ENCODE measurements around the gene ZNF318.
"Not testable (repeated sequence)": the region's sequence is repeated elsewhere in the genome, so short reads cannot be mapped to it uniquely, and the experiment has no call there.

ZNF318 gene

DNA sequence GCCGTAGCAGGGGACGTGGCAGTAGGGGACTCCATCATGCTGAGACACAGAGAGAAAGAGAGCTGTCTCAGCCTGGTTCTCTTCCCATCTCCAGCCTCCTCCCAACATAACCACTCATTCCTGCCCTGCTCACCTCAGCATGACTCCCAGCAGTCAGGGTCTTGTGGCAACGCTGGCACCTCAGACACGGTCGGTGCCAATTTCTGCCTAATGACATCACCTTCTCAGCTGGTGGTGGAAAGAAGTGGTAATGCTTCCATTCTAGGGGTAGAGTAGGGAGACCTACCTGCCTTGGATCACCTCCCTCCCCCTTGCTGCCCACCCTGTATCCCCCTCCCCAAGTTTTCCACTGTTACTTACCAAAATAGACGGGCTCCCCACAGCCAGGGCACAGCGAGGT, 63.4 kb downstream of the ZNF318 start:
- no peak overlapping the region for H3K4me3 ChIP-seq (replicated peaks; ENCODE audit: low read depth, low read length)
- TF ChIP-seq, protein P1, sequence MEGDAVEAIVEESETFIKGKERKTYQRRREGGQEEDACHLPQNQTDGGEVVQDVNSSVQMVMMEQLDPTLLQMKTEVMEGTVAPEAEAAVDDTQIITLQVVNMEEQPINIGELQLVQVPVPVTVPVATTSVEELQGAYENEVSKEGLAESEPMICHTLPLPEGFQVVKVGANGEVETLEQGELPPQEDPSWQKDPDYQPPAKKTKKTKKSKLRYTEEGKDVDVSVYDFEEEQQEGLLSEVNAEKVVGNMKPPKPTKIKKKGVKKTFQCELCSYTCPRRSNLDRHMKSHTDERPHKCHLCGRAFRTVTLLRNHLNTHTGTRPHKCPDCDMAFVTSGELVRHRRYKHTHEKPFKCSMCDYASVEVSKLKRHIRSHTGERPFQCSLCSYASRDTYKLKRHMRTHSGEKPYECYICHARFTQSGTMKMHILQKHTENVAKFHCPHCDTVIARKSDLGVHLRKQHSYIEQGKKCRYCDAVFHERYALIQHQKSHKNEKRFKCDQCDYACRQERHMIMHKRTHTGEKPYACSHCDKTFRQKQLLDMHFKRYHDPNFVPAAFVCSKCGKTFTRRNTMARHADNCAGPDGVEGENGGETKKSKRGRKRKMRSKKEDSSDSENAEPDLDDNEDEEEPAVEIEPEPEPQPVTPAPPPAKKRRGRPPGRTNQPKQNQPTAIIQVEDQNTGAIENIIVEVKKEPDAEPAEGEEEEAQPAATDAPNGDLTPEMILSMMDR (IDR thresholded peaks at IDR 0.05; ENCODE audit: low read depth, low read length, missing control alignments) = no peak
- DNase-seq (ENCODE audit: extremely low read depth, low read depth) = no peak

DNA sequence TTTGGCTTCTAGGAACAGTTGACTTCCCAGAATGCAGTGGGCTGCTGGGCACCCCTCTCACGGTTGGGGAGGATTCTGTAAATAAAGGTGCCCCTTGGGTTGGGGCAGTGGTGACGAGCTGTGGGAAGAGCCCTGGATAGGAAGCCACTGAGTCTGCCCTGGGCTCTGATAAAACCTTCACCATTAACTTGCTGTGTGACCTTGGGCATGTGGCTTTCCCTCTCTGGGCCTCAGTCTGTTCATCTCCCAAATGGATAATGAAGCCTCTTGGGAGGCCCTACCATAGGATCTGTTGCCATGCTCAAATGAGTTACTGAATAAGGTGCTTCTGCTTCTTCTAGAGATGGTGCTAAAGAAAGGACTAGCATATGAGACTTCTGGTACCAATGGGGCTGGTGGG, 64.6 kb downstream of the ZNF318 start:
- TF ChIP-seq, protein P1 (IDR thresholded peaks at IDR 0.05; ENCODE audit: low read depth, low read length, missing control alignments) = no peak
- no peak for DNase-seq (ENCODE audit: extremely low read depth, low read depth)
- H3K4me3 ChIP-seq (replicated peaks; ENCODE audit: low read depth, low read length) = no peak overlapping the region

DNA sequence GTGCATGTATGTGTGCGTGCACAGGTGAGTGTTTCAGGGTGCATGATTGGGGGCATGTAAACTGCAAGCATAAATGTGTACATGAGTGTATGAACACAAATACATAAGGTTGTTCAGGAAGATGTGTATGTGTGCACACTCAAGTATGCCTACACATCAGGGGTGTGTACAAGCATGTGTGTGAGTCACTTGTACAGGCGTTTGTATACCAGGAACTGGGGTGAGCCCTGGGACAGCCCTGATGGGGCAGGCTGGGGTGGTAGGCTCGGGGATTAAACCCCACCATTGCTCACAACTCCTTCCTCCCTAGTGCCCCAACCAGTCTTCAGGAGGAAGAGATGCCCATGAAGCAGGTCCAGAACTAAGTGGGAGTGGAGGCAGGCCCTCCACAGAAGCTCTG, 65.1 kb downstream of the ZNF318 start:
- no peak for DNase-seq (ENCODE audit: extremely low read depth, low read depth)
- TF ChIP-seq, protein P1 (IDR thresholded peaks at IDR 0.05; ENCODE audit: low read depth, low read length, missing control alignments) = no peak
- no peak overlapping the region for H3K4me3 ChIP-seq (replicated peaks; ENCODE audit: low read depth, low read length)

DNA sequence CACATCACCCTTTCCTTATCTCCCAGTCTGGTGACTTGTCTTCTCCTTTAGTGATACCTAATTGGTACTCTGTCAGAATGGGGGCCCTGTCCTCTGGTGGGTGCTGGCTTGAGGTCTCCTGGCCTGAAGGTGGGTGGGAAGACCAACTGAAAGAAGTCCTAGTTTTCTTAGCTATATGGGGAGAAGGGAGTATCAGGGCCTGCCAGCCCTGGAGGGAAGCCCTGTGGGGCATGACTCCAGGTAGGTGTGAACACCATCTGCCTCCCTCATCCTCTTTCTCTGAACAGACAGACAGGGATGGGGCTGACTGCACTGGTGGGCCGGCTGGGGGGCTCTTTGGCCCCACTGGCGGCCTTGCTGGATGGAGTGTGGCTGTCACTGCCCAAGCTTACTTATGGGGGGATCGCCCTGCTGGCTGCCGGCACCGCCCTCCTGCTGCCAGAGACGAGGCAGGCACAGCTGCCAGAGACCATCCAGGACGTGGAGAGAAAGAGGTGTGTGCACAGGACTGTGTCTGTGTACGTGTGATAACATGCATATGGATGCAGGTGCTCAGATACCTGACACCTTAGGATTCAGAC, 65.6 kb downstream of the ZNF318 start:
- DNase-seq (ENCODE audit: extremely low read depth, low read depth) = no peak
- no peak overlapping the region for H3K4me3 ChIP-seq (replicated peaks; ENCODE audit: low read depth, low read length)
- TF ChIP-seq, protein P1 (IDR thresholded peaks at IDR 0.05; ENCODE audit: low read depth, low read length, missing control alignments) = no peak

DNA sequence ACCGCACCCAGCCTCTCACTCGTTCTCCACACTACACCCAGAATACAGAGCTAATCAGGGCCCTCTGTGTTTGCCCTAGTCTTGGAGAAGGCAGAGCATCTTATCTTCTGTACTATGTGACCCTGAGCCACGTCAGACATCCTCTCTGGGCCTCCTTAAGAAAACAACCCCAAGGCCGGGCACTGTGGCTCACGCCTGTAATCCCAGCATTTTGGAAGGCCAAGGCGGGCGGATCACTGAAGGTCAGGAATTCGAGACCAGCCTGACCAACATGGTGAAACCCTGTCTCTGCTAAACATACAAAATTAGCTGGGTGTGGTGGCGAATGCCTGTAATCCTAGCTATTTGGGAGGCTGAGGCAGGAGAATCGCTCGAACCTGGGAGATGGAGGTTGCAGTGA, 66.4 kb downstream of the ZNF318 start:
- DNase-seq (ENCODE audit: extremely low read depth, low read depth); H3K4me3 ChIP-seq (replicated peaks; ENCODE audit: low read depth, low read length): not testable (repeated sequence)

DNA sequence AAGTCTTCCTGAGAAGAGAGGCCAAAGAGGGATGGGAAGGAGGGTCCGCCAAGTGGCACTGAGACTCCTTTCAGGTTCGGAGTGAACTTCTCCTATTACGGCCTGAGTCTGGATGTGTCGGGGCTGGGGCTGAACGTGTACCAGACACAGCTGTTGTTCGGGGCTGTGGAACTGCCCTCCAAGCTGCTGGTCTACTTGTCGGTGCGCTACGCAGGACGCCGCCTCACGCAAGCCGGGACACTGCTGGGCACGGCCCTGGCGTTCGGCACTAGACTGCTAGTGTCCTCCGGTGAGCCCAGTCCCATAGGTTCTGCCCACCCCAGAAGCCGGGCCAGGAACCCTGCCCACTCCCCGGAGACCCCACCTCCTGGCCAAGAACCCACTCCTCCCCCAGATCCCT, 67.3 kb downstream of the ZNF318 start:
- H3K4me3 ChIP-seq (replicated peaks; ENCODE audit: low read depth, low read length) = no peak overlapping the region
- TF ChIP-seq, protein P1 (IDR thresholded peaks at IDR 0.05; ENCODE audit: low read depth, low read length, missing control alignments) = no peak
- DNase-seq (ENCODE audit: extremely low read depth, low read depth) = no peak

DNA sequence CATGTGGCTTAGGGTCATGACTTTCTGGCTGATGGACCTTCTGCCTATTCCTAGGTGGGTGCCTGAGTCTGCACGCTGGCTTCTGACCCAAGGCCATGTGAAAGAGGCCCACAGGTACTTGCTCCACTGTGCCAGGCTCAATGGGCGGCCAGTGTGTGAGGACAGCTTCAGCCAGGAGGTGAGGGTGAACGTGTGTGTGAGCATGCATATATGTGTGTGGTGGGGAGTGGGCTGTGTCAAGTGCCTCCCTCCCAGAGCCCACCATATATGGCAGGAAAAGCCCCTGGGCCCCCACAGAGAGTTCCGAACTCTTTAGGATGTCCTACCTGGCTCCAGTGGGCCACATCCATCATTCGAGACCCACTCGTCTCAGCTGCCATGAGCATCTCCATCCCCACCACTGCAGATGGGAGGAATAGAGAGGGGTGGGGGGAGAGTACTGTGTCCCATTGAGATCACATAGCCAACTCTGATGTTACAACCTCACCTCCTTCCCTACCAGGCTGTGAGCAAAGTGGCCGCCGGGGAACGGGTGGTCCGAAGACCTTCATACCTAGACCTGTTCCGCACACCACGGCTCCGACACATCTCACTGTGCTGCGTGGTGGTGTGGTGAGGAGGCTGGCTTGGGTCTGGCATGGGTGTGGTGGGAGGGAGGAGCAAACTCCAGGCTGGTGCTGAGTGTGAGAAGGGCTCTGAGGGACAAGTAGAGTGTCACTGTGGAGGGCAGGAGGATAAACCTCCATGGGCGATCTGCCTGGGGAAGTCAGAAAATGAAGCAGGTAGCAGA, 68.2 kb downstream of the ZNF318 start:
- TF ChIP-seq, protein P1 (IDR thresholded peaks at IDR 0.05; ENCODE audit: low read depth, low read length, missing control alignments) = no peak

More for the DNA sequence above, 68.2 kb downstream of the ZNF318 start:
- H3K4me3 ChIP-seq (replicated peaks; ENCODE audit: low read depth, low read length) = no peak overlapping the region
- DNase-seq (ENCODE audit: extremely low read depth, low read depth) = no peak
